NCI-H1930 (cell line): ENCODE measurements around the gene KLHL21.

Experiments
- DNase-seq, 2 experiments: peaks; one replicate each; lab custom pipeline; 2025; lab: John Stamatoyannopoulos, UW

The KLHL21 gene

DNA sequence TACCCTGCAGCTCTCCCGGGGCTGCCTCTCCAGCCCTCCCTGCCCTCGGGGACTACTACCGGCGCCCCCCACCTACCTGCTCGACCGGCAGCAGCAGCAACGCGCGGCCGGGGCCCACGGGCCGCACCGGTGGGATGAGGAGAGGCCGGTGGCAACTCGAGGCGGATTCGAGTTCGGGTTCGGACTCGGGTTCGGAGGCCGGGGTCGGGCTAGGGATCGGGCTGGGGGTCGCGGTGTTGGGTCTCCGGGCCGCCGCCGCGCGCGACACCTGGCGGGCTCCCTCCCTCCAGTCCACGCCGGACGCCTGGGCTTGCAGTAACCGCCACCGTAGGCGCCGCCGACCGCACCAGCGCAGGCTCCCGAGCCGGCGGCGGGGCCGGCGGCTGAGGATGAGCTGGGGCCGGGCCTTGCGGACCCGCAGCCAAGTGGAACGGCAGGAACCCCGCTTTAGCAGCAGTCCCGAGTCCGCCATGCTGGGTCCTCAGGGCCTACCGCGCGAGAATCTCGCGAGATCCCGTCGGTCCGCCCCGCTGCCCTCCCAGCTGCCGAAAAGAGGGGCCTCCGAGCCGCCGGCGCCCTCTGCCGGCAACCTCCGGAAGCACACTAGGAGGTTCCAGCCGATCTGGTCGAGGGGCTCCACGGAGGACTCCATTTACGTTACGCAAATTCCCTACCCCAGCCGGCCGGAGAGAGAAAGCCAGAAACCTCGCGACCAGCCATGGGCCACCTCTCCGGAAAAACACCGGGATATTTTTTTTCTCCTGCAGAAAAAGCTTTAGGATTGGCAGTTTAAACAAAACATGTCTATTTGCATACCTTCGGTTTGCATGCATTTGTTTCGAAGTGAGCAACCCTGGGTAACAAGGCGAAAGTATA lies 48.4 kb downstream of the KLHL21 start, which contains the start of gene NOL9:
Gene NOL9, minus strand, starts transcription at position 483 of the 876 bp plus-strand sequence. Its CDS starts 11 bp downstream, at position 472.
- peak; percentile 71 to 91 for DNase-seq

GRCh38 chr1:6547301-6547700 lies 55.4 kb downstream of the KLHL21 start:
- DNase-seq = no peak

DNA sequence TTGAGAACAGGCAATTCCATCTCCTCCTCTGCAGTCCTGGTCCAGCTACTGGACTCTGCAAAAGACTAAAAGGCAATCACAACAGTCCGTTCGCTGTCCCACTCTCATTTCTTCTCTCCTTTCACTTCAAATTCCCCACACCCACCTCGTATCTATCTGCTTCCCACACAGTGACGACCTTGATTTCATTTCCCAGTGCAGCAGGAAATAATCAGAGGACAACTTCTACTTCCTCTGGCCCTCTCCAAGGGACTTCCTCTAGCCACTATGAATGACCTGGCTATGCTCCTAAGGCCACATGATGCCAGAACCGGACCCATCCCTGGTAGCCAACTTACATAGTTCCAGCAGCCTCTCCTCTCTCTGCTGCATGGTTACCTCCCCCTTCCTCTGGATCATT lies 56.3 kb downstream of the KLHL21 start:
- no peak for DNase-seq

- no peak for DNase-seq
These were observed 57.2 kb downstream of the KLHL21 start for GRCh38 chr1:6545276-6546112.

- no peak for DNase-seq
These were observed 57.8 kb downstream of the KLHL21 start for GRCh38 chr1:6544831-6545230.
